GM18909 (cell line): Measurements from ENCODE around the gene SRRT.

Experiments
- ATAC-seq: cut with Tn5 transposase; IDR thresholded peaks from one replicate; pipeline ENCODE4 v1.9.1; 2021; ENCODE audit warnings: mild to moderate bottlenecking; ENCODE audit not compliant: unreplicated experiment, poor library complexity

Gene SRRT

GRCh38 chr7:100874577-100875355 lies at the start of gene SRRT:
SRRT (plus strand) TSS chr7:100875103; CDS start chr7:100875591, 488 bp downstream.
- ATAC-seq: peak; percentile 89

- no peak for ATAC-seq
Measured at GRCh38 chr7:100825215-100825671, 49.7 kb upstream of the SRRT start.

GRCh38 chr7:100825751-100826513 lies 49.0 kb upstream of the SRRT start:
- ATAC-seq: no peak

- ATAC-seq: no peak
Measured at GRCh38 chr7:100826514-100827329, 48.2 kb upstream of the SRRT start.

- ATAC-seq: no peak
Measured at GRCh38 chr7:100827330-100828226, 47.3 kb upstream of the SRRT start, which contains the start of gene EPHB4. EPHB4 (minus strand) TSS chr7:100827523; CDS start chr7:100827030, 493 bp downstream.

- ATAC-seq: no peak
Measured at GRCh38 chr7:100829150-100829716, 45.7 kb upstream of the SRRT start.

- no peak for ATAC-seq
Measured at GRCh38 chr7:100830396-100830795, 44.5 kb upstream of the SRRT start.

- no peak for ATAC-seq
Measured at GRCh38 chr7:100832281-100832633, 42.6 kb upstream of the SRRT start.

GRCh38 chr7:100835903-100836811 lies 38.7 kb upstream of the SRRT start:
- ATAC-seq: no peak

- no peak for ATAC-seq
Measured at GRCh38 chr7:100836812-100837098, 38.1 kb upstream of the SRRT start.

GRCh38 chr7:100837099-100837836 lies 37.6 kb upstream of the SRRT start:
- peak; percentile 78 for ATAC-seq

- no peak for ATAC-seq
Measured at GRCh38 chr7:100839361-100839760, 35.5 kb upstream of the SRRT start.

- no peak for ATAC-seq
Measured at GRCh38 chr7:100840470-100841100, 34.3 kb upstream of the SRRT start.

- ATAC-seq: no peak
Measured at GRCh38 chr7:100847360-100847759, 27.5 kb upstream of the SRRT start.

GRCh38 chr7:100852048-100852872 lies 22.6 kb upstream of the SRRT start, which contains the start of gene SLC12A9:
SLC12A9 (plus strand) TSS chr7:100852713; CDS start chr7:100854198, 1,485 bp downstream.
- peak; percentile 81 for ATAC-seq

GRCh38 chr7:100854146-100854895 lies 20.6 kb upstream of the SRRT start:
- no peak for ATAC-seq
